Nephron (organoid): ENCODE results near the gene LYSET.
"Not testable (repeated sequence)": the region's sequence is repeated elsewhere in the genome, so short reads cannot be mapped to it uniquely, and the experiment has no call there.

ENCODE experiments used
- H3K27ac Mint-ChIP-seq, 3 experiments: 2 replicates each; pipeline ENCODE4 v1.8.0; 2020; ENCODE audit warnings: mixed read lengths in 3 of 3, mild to moderate bottlenecking in 2 of 3, moderate library complexity in 1 of 3
- H3K27me3 Mint-ChIP-seq: 2 replicates; pipeline ENCODE4 v1.8.0; 2021; ENCODE audit warnings: low read depth, mild to moderate bottlenecking, moderate library complexity, mixed read lengths
- H3K36me3 Mint-ChIP-seq: 2 replicates; pipeline ENCODE4 v1.8.0; 2020; ENCODE audit warnings: low read depth, mixed read lengths
- H3K4me1 Mint-ChIP-seq: 2 replicates; pipeline ENCODE4 v1.8.0; 2020; ENCODE audit warnings: mixed read lengths
- H3K4me3 Mint-ChIP-seq, 3 experiments: 2 replicates each; pipeline ENCODE4 v1.8.0; 2020; ENCODE audit warnings: mild to moderate bottlenecking in 3 of 3, mixed read lengths in 3 of 3, moderate library complexity in 2 of 3
- H3K9me3 Mint-ChIP-seq: 2 replicates; pipeline ENCODE4 v1.8.0; 2020; ENCODE audit warnings: mixed read lengths
- TF ChIP-seq, protein P1 (sequence below), 3 experiments: fragments of 200-600 bp; sonication (generic); IDR thresholded peaks; one replicate each; pipeline ENCODE4 v1.5.0; 2021; ENCODE audit warnings: antibody characterized with exemption in 3 of 3; ENCODE audit not compliant: unreplicated experiment in 3 of 3

The LYSET gene

DNA sequence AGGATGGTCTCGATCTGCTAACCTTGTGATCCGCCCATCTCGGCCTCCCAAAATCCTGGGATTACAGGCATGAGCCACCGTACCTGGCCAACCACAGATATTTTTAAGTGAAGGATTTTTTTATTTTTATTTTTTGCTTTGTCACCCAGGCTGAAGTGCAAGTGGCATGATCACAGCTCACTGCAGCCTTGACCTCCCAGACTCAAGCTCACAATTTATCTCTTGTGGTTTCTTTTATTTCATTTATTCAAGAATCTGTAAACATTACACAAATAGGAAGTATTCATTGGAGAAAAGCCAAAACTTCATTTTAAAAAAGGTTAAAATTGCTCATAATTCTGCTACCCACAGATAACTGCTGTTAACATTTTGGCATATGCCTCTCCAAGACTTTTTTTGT is 13.7 kb upstream of the LYSET start:
- H3K9me3 Mint-ChIP-seq, result no peaks in the 10 kb centered on the region
- peaks cover 8% of the 10 kb centered on the region for H3K27me3 Mint-ChIP-seq
- no peaks in the 10 kb centered on the region for H3K36me3 Mint-ChIP-seq
- H3K27ac Mint-ChIP-seq, result no peak overlapping the region
- TF ChIP-seq, protein P1, sequence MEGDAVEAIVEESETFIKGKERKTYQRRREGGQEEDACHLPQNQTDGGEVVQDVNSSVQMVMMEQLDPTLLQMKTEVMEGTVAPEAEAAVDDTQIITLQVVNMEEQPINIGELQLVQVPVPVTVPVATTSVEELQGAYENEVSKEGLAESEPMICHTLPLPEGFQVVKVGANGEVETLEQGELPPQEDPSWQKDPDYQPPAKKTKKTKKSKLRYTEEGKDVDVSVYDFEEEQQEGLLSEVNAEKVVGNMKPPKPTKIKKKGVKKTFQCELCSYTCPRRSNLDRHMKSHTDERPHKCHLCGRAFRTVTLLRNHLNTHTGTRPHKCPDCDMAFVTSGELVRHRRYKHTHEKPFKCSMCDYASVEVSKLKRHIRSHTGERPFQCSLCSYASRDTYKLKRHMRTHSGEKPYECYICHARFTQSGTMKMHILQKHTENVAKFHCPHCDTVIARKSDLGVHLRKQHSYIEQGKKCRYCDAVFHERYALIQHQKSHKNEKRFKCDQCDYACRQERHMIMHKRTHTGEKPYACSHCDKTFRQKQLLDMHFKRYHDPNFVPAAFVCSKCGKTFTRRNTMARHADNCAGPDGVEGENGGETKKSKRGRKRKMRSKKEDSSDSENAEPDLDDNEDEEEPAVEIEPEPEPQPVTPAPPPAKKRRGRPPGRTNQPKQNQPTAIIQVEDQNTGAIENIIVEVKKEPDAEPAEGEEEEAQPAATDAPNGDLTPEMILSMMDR (IDR thresholded peaks at IDR 0.05; ENCODE audit: unreplicated experiment in 3 of 3), result no peak
- H3K4me1 Mint-ChIP-seq, result peaks cover 6% of the 10 kb centered on the region
- H3K4me3 Mint-ChIP-seq, result no peak overlapping the region

DNA sequence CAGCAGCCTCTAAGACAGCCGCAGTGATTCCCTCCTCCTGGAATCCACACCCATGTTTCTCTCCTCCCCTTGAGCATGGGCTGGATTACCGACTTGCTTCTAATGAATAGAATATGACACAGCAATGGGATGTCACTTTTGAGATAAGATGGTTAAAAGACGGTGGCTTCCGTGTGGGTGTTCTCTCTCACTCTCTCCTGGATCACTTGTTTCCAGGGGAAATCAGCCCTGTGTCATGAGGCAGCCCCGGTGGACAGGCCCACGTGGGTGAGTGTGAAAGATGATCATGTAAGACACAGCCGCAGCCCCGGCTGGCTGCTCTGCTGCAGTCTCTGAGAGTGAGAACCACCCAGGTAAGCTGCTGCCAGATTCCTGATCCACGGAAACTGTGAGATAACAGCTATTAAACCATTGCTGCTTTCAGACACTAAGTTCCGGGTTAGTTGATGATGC is 11.1 kb upstream of the LYSET start:
- H3K4me3 Mint-ChIP-seq, result no peak overlapping the region
- H3K27ac Mint-ChIP-seq, result no peak overlapping the region
- TF ChIP-seq, protein P1 (IDR thresholded peaks at IDR 0.05; ENCODE audit: unreplicated experiment in 3 of 3), result no peak
- peaks cover 4% of the 10 kb centered on the region for H3K27me3 Mint-ChIP-seq
- peaks cover 9% of the 10 kb centered on the region for H3K4me1 Mint-ChIP-seq
- no peaks in the 10 kb centered on the region for H3K36me3 Mint-ChIP-seq
- no peaks in the 10 kb centered on the region for H3K9me3 Mint-ChIP-seq

DNA sequence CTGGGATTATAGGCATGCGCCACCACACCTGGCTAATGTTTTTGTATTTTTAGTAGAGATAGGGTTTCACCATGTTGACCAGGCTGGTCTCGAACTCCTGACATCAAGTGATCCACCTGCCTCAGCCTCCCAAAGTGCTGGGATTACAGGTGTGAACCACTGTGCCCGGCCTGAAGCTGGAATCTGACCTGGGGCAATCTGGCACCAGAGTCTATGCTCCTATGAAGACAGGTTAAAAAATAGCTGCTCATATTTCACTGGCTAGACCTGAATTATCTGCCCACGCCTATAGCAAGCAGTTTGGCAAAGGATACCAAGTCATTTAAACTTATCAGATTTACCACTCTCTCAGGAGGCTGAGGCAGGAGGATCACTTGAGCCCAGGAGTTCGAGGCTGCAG is 10.4 kb upstream of the LYSET start:
- H3K27me3 Mint-ChIP-seq, H3K4me3 Mint-ChIP-seq, H3K36me3 Mint-ChIP-seq, H3K4me1 Mint-ChIP-seq, H3K9me3 Mint-ChIP-seq, H3K27ac Mint-ChIP-seq: not testable (repeated sequence)

DNA sequence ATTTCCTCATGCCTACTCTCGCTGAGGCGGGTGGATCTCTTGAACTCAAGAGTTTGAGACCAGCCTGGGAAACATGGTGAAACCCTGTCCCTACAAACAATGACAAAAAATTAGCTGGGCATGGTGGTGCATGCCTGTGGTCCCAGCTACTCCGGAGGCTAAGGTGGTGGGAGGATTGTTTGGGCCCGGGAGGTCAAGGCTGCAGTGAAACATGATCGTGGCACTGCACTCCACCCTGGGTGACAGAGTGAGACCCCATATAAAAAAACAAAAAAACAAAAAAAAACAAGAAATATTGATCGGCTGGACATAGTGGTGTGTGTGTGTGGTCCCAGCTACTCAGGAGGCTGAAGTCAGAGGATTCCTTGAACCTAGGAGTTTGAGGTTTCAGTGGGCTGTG is 9.6 kb upstream of the LYSET start:
- H3K36me3 Mint-ChIP-seq, result no peaks in the 10 kb centered on the region
- H3K27me3 Mint-ChIP-seq, result peaks cover 4% of the 10 kb centered on the region
- TF ChIP-seq, protein P1 (IDR thresholded peaks at IDR 0.05; ENCODE audit: unreplicated experiment in 3 of 3), result no peak
- no peak overlapping the region for H3K4me3 Mint-ChIP-seq
- no peaks in the 10 kb centered on the region for H3K9me3 Mint-ChIP-seq
- H3K27ac Mint-ChIP-seq, result no peak overlapping the region
- peaks cover 9% of the 10 kb centered on the region for H3K4me1 Mint-ChIP-seq

DNA sequence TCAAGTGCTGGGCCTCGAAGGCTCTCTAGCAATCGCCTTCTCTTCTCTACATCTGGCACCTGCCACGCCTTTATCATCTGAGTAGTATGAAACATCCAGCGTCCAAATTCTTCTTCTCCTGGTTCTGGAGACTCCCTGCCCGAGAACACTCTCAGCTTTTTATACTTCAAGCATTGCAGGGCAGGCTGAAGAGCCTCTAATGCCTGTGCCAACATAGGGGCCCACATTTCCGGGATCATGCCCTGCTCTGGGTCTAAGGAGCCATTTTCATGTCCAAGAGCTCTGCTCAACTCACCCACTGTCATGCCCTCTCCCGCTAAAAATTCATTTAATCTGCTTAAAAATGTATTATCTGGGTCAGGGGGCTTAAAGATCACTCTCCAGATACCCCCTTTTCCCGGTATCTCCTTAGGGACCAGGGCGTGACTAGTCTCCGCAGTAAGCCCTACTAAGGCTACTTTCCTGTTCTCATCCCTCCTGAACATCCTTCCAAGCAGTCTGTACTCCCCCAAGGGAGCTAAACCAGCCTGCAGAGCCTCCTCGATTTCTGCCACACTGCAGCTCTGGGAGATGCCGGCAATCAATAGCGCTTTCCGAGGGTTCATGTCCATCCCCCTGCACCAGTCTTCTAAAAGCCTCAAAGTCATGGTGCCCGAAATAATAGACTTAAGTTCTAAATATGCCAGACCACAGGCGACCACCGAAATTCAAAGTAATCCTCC is 1.4 kb upstream of the LYSET start:
- Mint-ChIP-seq H3K27ac (peak overlapping the region; percentile 77 to 87 (median 85)), H3K4me3 (peak overlapping the region; percentile 91 to 92 (median 92)), H3K9me3 (no peaks in the 10 kb centered on the region), H3K4me1 (peaks cover 19% of the 10 kb centered on the region), H3K27me3 (no peaks in the 10 kb centered on the region), H3K36me3 (peaks cover 8% of the 10 kb centered on the region)
- TF ChIP-seq, protein P1 (IDR thresholded peaks at IDR 0.05; ENCODE audit: unreplicated experiment in 3 of 3), result no peak

DNA sequence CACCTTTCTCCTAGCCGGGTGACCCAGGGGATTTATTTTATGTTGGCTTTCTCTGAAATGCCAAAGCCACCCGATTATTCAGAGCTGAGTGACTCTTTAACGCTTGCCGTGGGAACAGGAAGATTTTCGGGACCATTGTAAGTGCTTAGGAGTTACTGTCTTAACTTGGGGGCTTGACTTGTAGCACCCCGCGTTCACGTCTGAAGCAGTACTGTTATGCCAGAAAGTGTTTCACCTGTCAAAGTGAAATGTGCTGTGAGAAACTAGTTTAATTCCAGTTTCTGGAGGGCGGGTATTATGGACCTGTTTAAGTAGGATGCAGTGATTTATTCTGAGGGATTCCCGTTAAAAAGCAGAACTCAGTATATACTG is 218 bp downstream of the LYSET start:
- Mint-ChIP-seq H3K4me3 (peak overlapping the region; percentile 96 to 99 (median 97)), H3K4me1 (peaks cover 19% of the 10 kb centered on the region), H3K9me3 (no peaks in the 10 kb centered on the region), H3K27me3 (no peaks in the 10 kb centered on the region), H3K36me3 (peaks cover 16% of the 10 kb centered on the region), H3K27ac (peak overlapping the region; percentile 93 to 99 (median 98))
- TF ChIP-seq, protein P1 (IDR thresholded peaks at IDR 0.05; ENCODE audit: unreplicated experiment in 3 of 3), result no peak
